GM12878 (cell line): Measurements from ENCODE around the gene REEP1. TPM values are rescaled to one million over a fixed set of nuclear protein-coding genes. Genes with fewer than 3 reads are reported as not detected.
"Not testable (repeated sequence)": the region's sequence is repeated elsewhere in the genome, so short reads cannot be mapped to it uniquely, and the experiment has no call there.

Experiments
- ATAC-seq: fragments of 200-7000 bp; cut with Tn5 transposase; 3 replicates; pipeline ENCODE4 v1.9.1; 2020; ENCODE audit warnings: mild to moderate bottlenecking, moderate library complexity
- BruUV-seq: library from RNA; stranded (reverse); fragments of 400-500 nt; replicated peaks from 2 replicates; lab custom pipeline; 2021; lab: Mats Ljungman, UMichigan
- CTCF ChIA-PET: fragments of 300-600 bp; sonication (Branson Sonifier 250); formaldehyde crosslinking; extraction: SDS; loops from one replicate; lab custom pipeline; 2021; ENCODE audit warnings: inconsistent platforms; lab: Yijun Ruan, JAX
- POLR2A ChIA-PET: fragments of 350-600 bp; formaldehyde crosslinking; extraction: SDS; loops from one replicate; lab custom pipeline; 2021; ENCODE audit warnings: inconsistent platforms; lab: Charles Lee
- RAD21 ChIA-PET: fragments of 300-600 bp; sonication (Branson Sonifier 250); formaldehyde crosslinking; loops from one replicate; lab custom pipeline; 2023; ENCODE audit warnings: antibody characterized with exemption; ENCODE audit not compliant: unreplicated experiment; lab: Charles Lee
- SMC1A ChIA-PET: fragments of 300-600 bp; sonication (Branson Sonifier 250); formaldehyde crosslinking; loops from one replicate; lab custom pipeline; 2023; ENCODE audit not compliant: unreplicated experiment, uncharacterized antibody; lab: Charles Lee
- DNase-seq: peaks from one replicate; pipeline ENCODE4 v3.0.0-alpha.2; 2011; ENCODE audit warnings: low read depth, low spot score
- FAIRE-seq: peaks from 3 replicates; lab custom pipeline; 2011; peaks lifted over from hg19 to GRCh38; lab: Jason Lieb, UNC
- H2AFZ ChIP-seq: 2 replicates; pipeline ENCODE4 v1.6.0; 2011; ENCODE audit warnings: low read depth, low read length, control low read depth; ENCODE audit not compliant: control insufficient read depth
- H3K27ac ChIP-seq: 2 replicates; pipeline ENCODE4 v1.5.1; 2011; ENCODE audit warnings: control low read depth; ENCODE audit not compliant: control insufficient read depth, insufficient read depth
- H3K27me3 ChIP-seq, 2 experiments: replicated peaks in 1 of 2; 2 replicates each; pipeline versions ENCODE4 v1.6.0 to v1.6.1; 2011; ENCODE audit warnings: low read length in 1 of 2; ENCODE audit not compliant: control insufficient read depth in 2 of 2, insufficient read depth in 2 of 2
- H3K36me3 ChIP-seq, 2 experiments: 2 replicates each; pipeline ENCODE4 v1.5.1; 2011; ENCODE audit warnings: low read length in 1 of 2; ENCODE audit not compliant: control insufficient read depth in 2 of 2, insufficient read depth in 2 of 2
- H3K4me1 ChIP-seq: 2 replicates; pipeline ENCODE4 v1.6.1; 2011; ENCODE audit warnings: mild to moderate bottlenecking, low read length, moderate library complexity, mixed read lengths; ENCODE audit not compliant: control insufficient read depth, insufficient read depth
- H3K4me2 ChIP-seq: 2 replicates; pipeline ENCODE4 v1.6.0; 2011; ENCODE audit warnings: control low read depth; ENCODE audit not compliant: control insufficient read depth, insufficient read depth
- H3K4me3 ChIP-seq: fragments of 200-600 bp; sonication (generic); 2 replicates; pipeline ENCODE4 v1.5.1; 2016
- H3K79me2 ChIP-seq: 2 replicates; pipeline ENCODE4 v1.6.0; 2011; ENCODE audit warnings: low read length; ENCODE audit not compliant: control insufficient read depth, insufficient read depth
- H3K9ac ChIP-seq: 2 replicates; pipeline ENCODE4 v1.8.0; 2011; ENCODE audit warnings: low read length, control low read depth, mixed read lengths; ENCODE audit not compliant: control insufficient read depth, insufficient read depth
- H3K9me3 ChIP-seq: replicated peaks from 3 replicates; pipeline ENCODE4 v1.5.1; 2011; ENCODE audit warnings: mild to moderate bottlenecking, low read length; ENCODE audit not compliant: control insufficient read depth, insufficient read depth
- H4K20me1 ChIP-seq: 2 replicates; pipeline ENCODE4 v1.6.0; 2011; ENCODE audit not compliant: control insufficient read depth, insufficient read depth
- BMI1 ChIP-seq: fragments of 450-650 bp; IDR thresholded peaks from 2 replicates; pipeline ENCODE4 v1.6.1; 2016; ENCODE audit warnings: mild to moderate bottlenecking, moderate library complexity, borderline replicate concordance
- FOS ChIP-seq: IDR thresholded peaks from 3 replicates; pipeline ENCODE4 v1.6.1; 2011; ENCODE audit warnings: borderline replicate concordance; ENCODE audit not compliant: insufficient read length; ENCODE audit errors: extremely low read depth
- KLF5 ChIP-seq: fragments of 450-650 bp; IDR thresholded peaks from 2 replicates; pipeline ENCODE4 v1.6.1; 2014; ENCODE audit warnings: mild to moderate bottlenecking; ENCODE audit not compliant: partially characterized antibody
- NFYA ChIP-seq: IDR thresholded peaks from 2 replicates; pipeline ENCODE4 v1.6.1; 2011; ENCODE audit warnings: low read depth, mild to moderate bottlenecking, low read length, improper control_type of control experiment, borderline replicate concordance
- ZNF207 ChIP-seq: fragments of 450-650 bp; IDR thresholded peaks from 2 replicates; pipeline ENCODE4 v1.6.1; 2014; ENCODE audit warnings: antibody characterized with exemption, mild to moderate bottlenecking, borderline replicate concordance
- WGBS: methylation state at CpG from one replicate; pipeline ENCODE4 v1.1.6; 2016; ENCODE audit warnings: low lambda C conversion rate; ENCODE audit not compliant: insufficient replicate concordance, insufficient coverage; ENCODE audit errors: missing lambda C conversion rate; 5-methylcytosine and 5-hydroxymethylcytosine counted together
- in situ Hi-C: fragments of 300-500 bp; cut with MboI; formaldehyde crosslinking; loops from 9 replicates; pipeline ENCODE4 v1.14.3; 2018; ENCODE audit warnings: mixed read lengths
- intact Hi-C: fragments of 100-400 bp; cut with micrococcal nuclease; formaldehyde crosslinking; loops from one replicate; pipeline ENCODE4 v1.14.2; 2022; ENCODE audit not compliant: unreplicated experiment
- polyA plus RNA-seq, 11 experiments: library from polyadenylated mRNA; depleted of rRNA in 4 of 11; unstranded in 6 of 11; stranded (reverse) in 5 of 11; fragments of >200 nt; fragmentation: Nextera tagmentation in 4 of 11; fragmentation: Illumina TruSeq in 1 of 11; extraction: Ambion mirVana in 4 of 11; extraction: Trizol in 1 of 11; gene quantifications; 1 replicate in 1 of 11; 2 replicates in 10 of 11; pipeline versions ENCODE4 v1.2.1 to v1.2.3, GENCODE V29; 2011 to 2016; ENCODE audit warnings: inconsistent platforms in 2 of 11, missing spikeins in 2 of 11, low read depth in 1 of 11
- total RNA-seq, 4 experiments: library from RNA; depleted of rRNA in 3 of 4; stranded (reverse); fragments of >200 nt in 3 of 4; fragmentation: Illumina TruSeq in 1 of 4; extraction: Trizol in 1 of 4; gene quantifications; 2 replicates each; pipeline versions ENCODE4 v1.2.1 to v1.2.3, GENCODE V29; 2013 to 2021
- TF ChIP-seq, protein P1 (sequence below): fragments of 450-650 bp; formaldehyde crosslinking; IDR thresholded peaks from 2 replicates; pipeline ENCODE4 v1.5.0; 2022; ENCODE audit warnings: mild to moderate bottlenecking, missing genetic modification characterization
- TF ChIP-seq, protein P2 (sequence below): IDR thresholded peaks from 2 replicates; pipeline ENCODE4 v1.6.1; 2011; ENCODE audit warnings: mild to moderate bottlenecking, low read depth, low read length, moderate library complexity; ENCODE audit not compliant: insufficient replicate concordance
- TF ChIP-seq, protein P3 (sequence below): fragments of 450-650 bp; IDR thresholded peaks from 2 replicates; pipeline ENCODE4 v1.6.1; 2017; ENCODE audit warnings: low read depth, mild to moderate bottlenecking, moderate library complexity

REEP1 gene
- total and polyA plus RNA-seq, 10 of the 15 experiments (the other 5 are each of a cell fraction or from before 2014, with no cell fraction given): 0.02 to 0.30 (median 0.09) TPM; not detected in 1

DNA sequence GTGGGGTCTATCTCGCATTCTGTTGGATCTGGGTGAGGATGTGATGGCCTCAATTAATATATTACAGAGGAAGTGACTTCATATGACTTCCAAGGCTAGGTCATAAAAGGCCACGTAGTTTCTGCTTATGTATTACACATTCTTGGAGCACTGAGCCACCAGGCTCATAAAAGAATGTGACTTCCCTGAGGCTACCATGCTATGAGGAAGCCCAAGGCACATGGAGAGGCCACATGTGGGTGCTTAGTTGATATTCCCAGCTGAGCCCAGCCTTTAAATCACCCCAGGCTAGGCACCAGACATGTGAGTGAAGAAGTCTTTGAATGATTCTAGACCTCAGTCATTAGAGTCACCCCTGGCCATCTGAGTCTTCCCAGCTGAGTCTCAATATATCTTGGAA, 13.3 kb upstream of the REEP1 start (continued):
- TF ChIP-seq, protein P1, sequence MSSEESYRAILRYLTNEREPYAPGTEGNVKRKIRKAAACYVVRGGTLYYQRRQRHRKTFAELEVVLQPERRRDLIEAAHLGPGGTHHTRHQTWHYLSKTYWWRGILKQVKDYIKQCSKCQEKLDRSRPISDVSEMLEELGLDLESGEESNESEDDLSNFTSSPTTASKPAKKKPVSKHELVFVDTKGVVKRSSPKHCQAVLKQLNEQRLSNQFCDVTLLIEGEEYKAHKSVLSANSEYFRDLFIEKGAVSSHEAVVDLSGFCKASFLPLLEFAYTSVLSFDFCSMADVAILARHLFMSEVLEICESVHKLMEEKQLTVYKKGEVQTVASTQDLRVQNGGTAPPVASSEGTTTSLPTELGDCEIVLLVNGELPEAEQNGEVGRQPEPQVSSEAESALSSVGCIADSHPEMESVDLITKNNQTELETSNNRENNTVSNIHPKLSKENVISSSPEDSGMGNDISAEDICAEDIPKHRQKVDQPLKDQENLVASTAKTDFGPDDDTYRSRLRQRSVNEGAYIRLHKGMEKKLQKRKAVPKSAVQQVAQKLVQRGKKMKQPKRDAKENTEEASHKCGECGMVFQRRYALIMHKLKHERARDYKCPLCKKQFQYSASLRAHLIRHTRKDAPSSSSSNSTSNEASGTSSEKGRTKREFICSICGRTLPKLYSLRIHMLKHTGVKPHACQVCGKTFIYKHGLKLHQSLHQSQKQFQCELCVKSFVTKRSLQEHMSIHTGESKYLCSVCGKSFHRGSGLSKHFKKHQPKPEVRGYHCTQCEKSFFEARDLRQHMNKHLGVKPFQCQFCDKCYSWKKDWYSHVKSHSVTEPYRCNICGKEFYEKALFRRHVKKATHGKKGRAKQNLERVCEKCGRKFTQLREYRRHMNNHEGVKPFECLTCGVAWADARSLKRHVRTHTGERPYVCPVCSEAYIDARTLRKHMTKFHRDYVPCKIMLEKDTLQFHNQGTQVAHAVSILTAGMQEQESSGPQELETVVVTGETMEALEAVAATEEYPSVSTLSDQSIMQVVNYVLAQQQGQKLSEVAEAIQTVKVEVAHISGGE (CRISPR knock-in tag): no peak

- 14% methylated on average over 7 of the region's 7 CpGs for WGBS
- Histone ChIP-seq H3K27me3 (no peaks in the 10 kb centered on the region), H4K20me1 (no peaks in the 10 kb centered on the region), H3K36me3 (no peaks in the 10 kb centered on the region), H3K4me1 (no peaks in the 10 kb centered on the region), H3K4me3 (no peak overlapping the region), H3K4me2 (no peak overlapping the region), H2AFZ (no peak overlapping the region), H3K79me2 (no peaks in the 10 kb centered on the region), H3K9me3 (no peaks in the 10 kb centered on the region; the same call in 2 of the 3 replicates), H3K9ac (no peak overlapping the region), H3K27ac (no peak overlapping the region)
- ChIA-PET SMC1A (no interaction called here), RAD21 (no interaction called here), CTCF (no interaction called here), POLR2A (no interaction called here)
- FAIRE-seq (no peak), DNase-seq (no peak), ATAC-seq (no peak)
- no peak for TF ChIP-seq NFYA
- TF ChIP-seq, protein P2, sequence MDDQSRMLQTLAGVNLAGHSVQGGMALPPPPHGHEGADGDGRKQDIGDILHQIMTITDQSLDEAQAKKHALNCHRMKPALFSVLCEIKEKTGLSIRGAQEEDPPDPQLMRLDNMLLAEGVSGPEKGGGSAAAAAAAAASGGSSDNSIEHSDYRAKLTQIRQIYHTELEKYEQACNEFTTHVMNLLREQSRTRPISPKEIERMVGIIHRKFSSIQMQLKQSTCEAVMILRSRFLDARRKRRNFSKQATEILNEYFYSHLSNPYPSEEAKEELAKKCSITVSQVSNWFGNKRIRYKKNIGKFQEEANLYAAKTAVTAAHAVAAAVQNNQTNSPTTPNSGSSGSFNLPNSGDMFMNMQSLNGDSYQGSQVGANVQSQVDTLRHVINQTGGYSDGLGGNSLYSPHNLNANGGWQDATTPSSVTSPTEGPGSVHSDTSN: no peak
- no peak for TF ChIP-seq ZNF207
- TF ChIP-seq, protein P3, sequence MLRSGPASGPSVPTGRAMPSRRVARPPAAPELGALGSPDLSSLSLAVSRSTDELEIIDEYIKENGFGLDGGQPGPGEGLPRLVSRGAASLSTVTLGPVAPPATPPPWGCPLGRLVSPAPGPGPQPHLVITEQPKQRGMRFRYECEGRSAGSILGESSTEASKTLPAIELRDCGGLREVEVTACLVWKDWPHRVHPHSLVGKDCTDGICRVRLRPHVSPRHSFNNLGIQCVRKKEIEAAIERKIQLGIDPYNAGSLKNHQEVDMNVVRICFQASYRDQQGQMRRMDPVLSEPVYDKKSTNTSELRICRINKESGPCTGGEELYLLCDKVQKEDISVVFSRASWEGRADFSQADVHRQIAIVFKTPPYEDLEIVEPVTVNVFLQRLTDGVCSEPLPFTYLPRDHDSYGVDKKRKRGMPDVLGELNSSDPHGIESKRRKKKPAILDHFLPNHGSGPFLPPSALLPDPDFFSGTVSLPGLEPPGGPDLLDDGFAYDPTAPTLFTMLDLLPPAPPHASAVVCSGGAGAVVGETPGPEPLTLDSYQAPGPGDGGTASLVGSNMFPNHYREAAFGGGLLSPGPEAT: no peak
- no peak for TF ChIP-seq KLF5
- TF ChIP-seq FOS: no peak
- no peak for TF ChIP-seq BMI1
- no TSS peak for BruUV-seq
- in situ Hi-C loops (no loop called here), intact Hi-C loops (no loop called here)
These were observed 10.0 kb upstream of the REEP1 start for GRCh38 chr2:86347401-86347800.

GRCh38 chr2:86345783-86346370, 8.5 kb upstream of the REEP1 start:
- FAIRE-seq, ATAC-seq, H3K27ac ChIP-seq, H3K27me3 ChIP-seq, H3K4me3 ChIP-seq, in situ Hi-C loops, H3K36me3 ChIP-seq, H3K4me2 ChIP-seq, intact Hi-C loops, H3K9me3 ChIP-seq, SMC1A ChIA-PET, H3K4me1 ChIP-seq, H2AFZ ChIP-seq, CTCF ChIA-PET, DNase-seq, BruUV-seq, H3K9ac ChIP-seq, H3K79me2 ChIP-seq, POLR2A ChIA-PET, RAD21 ChIA-PET, H4K20me1 ChIP-seq: not testable (repeated sequence)
- WGBS: 43% methylated on average over 6 of the region's 6 CpGs
